Measurements from ENCODE around the gene SLC7A7. TPM values are rescaled to one million over a fixed set of nuclear protein-coding genes. Genes with fewer than 3 reads are reported as not detected.
"Not testable (repeated sequence)": the region's sequence is repeated elsewhere in the genome, so short reads cannot be mapped to it uniquely, and the experiment has no call there.

SLC7A7 gene
- total RNA-seq, 2 experiments from 2014 or later = 0.89 to 1.1 TPM

GRCh38 chr14:22852940-22853767 lies 37.9 kb upstream of the SLC7A7 start:
- intact Hi-C loops (cut with DNase I, micrococcal nuclease) = loop anchor here (1.0 to 10.0 kb wide), 7 partner anchors 30 to 988 kb away; no protein-coding TSS in a partner anchor
- TF ChIP-seq CTCF (IDR thresholded peaks at IDR 0.05) = peak; percentile 99
- Mint-ChIP-seq H3K27me3 (peaks cover 5% of the 10 kb centered on the region), H3K4me1 (ENCODE audit: low read depth) (peaks cover 27% of the 10 kb centered on the region), H3K9me3 (no peaks in the 10 kb centered on the region), H3K36me3 (ENCODE audit: low read depth) (no peaks in the 10 kb centered on the region), H3K4me3 (peak overlapping the region; percentile 83), H3K27ac (peak overlapping the region; percentile 61)
- peaks cover 18% of the 10 kb centered on the region for H3K4me1 ChIP-seq (ENCODE audit: insufficient read depth, low read length)
- H3K36me3 ChIP-seq (ENCODE audit: insufficient read depth, low read length) = no peaks in the 10 kb centered on the region
- no peaks in the 10 kb centered on the region for H3K27me3 ChIP-seq (ENCODE audit: control insufficient read depth in 1 of 2, insufficient read depth in 2 of 2, low read length in 2 of 2)
- POLR2A ChIA-PET = interaction anchor here (1.3 to 4.3 kb wide), 6 partner anchors 15 to 296 kb away, joined by 4 to 23 read pairs (median 12); partner anchors contain the start of genes LRP10 and RBM23
- peak overlapping the region; percentile 69 for H3K4me3 ChIP-seq (ENCODE audit: low read length)
- H3K9me3 ChIP-seq (ENCODE audit: control insufficient read depth in 1 of 2, insufficient read depth in 1 of 2, low read length in 2 of 2) = no peaks in the 10 kb centered on the region
- ATAC-seq (ENCODE audit: poor library complexity) = peak; percentile 91
- DNase-seq = peak; percentile 81 to 96 (median 90)
- no peak overlapping the region for H3K27ac ChIP-seq (ENCODE audit: low read depth in 1 of 2, low read length in 2 of 2)
- CTCF ChIA-PET = interaction anchor here (0.6 to 6.7 kb wide), 26 partner anchors 10 to 302 kb away, joined by 3 to 67 read pairs (median 4); partner anchors contain the start of genes LRP10, MRPL52 and OXA1L

- Mint-ChIP-seq H3K9me3 (no peaks in the 10 kb centered on the region), H3K4me3 (no peak overlapping the region), H3K36me3 (ENCODE audit: low read depth) (no peaks in the 10 kb centered on the region), H3K27ac (no peak overlapping the region), H3K4me1 (ENCODE audit: low read depth) (peaks cover 23% of the 10 kb centered on the region), H3K27me3 (peaks cover 11% of the 10 kb centered on the region)
- no peaks in the 10 kb centered on the region for H3K27me3 ChIP-seq (ENCODE audit: control insufficient read depth in 1 of 2, insufficient read depth in 2 of 2, low read length in 2 of 2)
- H3K4me1 ChIP-seq (ENCODE audit: insufficient read depth, low read length) = peaks cover 16% of the 10 kb centered on the region
- POLR2A ChIA-PET = interaction anchor here (1.3 to 4.3 kb wide), 5 partner anchors 15 to 296 kb away, joined by 4 to 23 read pairs (median 11); partner anchors contain the start of gene RBM23
- H3K27ac ChIP-seq (ENCODE audit: low read depth in 1 of 2, low read length in 2 of 2) = no peak overlapping the region
- CTCF ChIA-PET = interaction anchor here (0.6 to 6.7 kb wide), 23 partner anchors 10 to 302 kb away, joined by 3 to 67 read pairs (median 4); partner anchors contain the start of genes LRP10, MRPL52 and OXA1L
- intact Hi-C loops (cut with DNase I, micrococcal nuclease) = loop anchor here (5.0 to 10.0 kb wide), 2 partner anchors 195 to 988 kb away; no protein-coding TSS in a partner anchor
- no peak for TF ChIP-seq CTCF (IDR thresholded peaks at IDR 0.05)
- H3K4me3 ChIP-seq (ENCODE audit: low read length) = no peak overlapping the region
- DNase-seq (no peak), ATAC-seq (ENCODE audit: poor library complexity) (no peak)
- H3K36me3 ChIP-seq (ENCODE audit: insufficient read depth, low read length) = no peaks in the 10 kb centered on the region
- H3K9me3 ChIP-seq (ENCODE audit: control insufficient read depth in 1 of 2, insufficient read depth in 1 of 2, low read length in 2 of 2) = no peaks in the 10 kb centered on the region
Observed at GRCh38 chr14:22852599-22852939, 37.3 kb upstream of the SLC7A7 start.

GRCh38 chr14:22852178-22852577 lies 36.9 kb upstream of the SLC7A7 start:
- not testable (repeated sequence) for H3K9me3 ChIP-seq (ENCODE audit: control insufficient read depth in 1 of 2, insufficient read depth in 1 of 2, low read length in 2 of 2); H3K36me3 Mint-ChIP-seq (ENCODE audit: low read depth); H3K4me3 Mint-ChIP-seq; H3K9me3 Mint-ChIP-seq; ATAC-seq (ENCODE audit: poor library complexity); DNase-seq; H3K27me3 ChIP-seq (ENCODE audit: control insufficient read depth in 1 of 2, insufficient read depth in 2 of 2, low read length in 2 of 2); H3K36me3 ChIP-seq (ENCODE audit: insufficient read depth, low read length); H3K27ac Mint-ChIP-seq; H3K4me3 ChIP-seq (ENCODE audit: low read length); H3K27ac ChIP-seq (ENCODE audit: low read depth in 1 of 2, low read length in 2 of 2)
- H3K27me3 Mint-ChIP-seq = peaks cover 12% of the 10 kb centered on the region
- H3K4me1 Mint-ChIP-seq (ENCODE audit: low read depth) = peaks cover 19% of the 10 kb centered on the region
- ChIA-PET POLR2A (interaction anchor here (1.4 to 4.3 kb wide), 4 partner anchors 14 to 295 kb away, joined by 6 to 23 read pairs (median 12); no protein-coding TSS in a partner anchor), CTCF (interaction anchor here (0.7 to 6.7 kb wide), 17 partner anchors 11 to 296 kb away, joined by 3 to 67 read pairs (median 7); partner anchors contain the start of genes LRP10 and MRPL52)
- peaks cover 16% of the 10 kb centered on the region for H3K4me1 ChIP-seq (ENCODE audit: insufficient read depth, low read length)
- intact Hi-C loops (cut with DNase I, micrococcal nuclease) = loop anchor here (5.0 to 10.0 kb wide), 2 partner anchors 195 to 987 kb away; no protein-coding TSS in a partner anchor

Measured in CD4-positive, alpha-beta T cell (primary cell).